Raji (cell line): ENCODE measurements around the gene GCNT3.

Experiments
- POLR2A ChIP-seq: IDR thresholded peaks from 2 replicates; pipeline ENCODE4 v1.6.1; 2011; ENCODE audit warnings: low read depth, low read length, control low read depth; ENCODE audit not compliant: insufficient read depth

The GCNT3 gene, protein sequence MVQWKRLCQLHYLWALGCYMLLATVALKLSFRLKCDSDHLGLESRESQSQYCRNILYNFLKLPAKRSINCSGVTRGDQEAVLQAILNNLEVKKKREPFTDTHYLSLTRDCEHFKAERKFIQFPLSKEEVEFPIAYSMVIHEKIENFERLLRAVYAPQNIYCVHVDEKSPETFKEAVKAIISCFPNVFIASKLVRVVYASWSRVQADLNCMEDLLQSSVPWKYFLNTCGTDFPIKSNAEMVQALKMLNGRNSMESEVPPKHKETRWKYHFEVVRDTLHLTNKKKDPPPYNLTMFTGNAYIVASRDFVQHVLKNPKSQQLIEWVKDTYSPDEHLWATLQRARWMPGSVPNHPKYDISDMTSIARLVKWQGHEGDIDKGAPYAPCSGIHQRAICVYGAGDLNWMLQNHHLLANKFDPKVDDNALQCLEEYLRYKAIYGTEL

DNA sequence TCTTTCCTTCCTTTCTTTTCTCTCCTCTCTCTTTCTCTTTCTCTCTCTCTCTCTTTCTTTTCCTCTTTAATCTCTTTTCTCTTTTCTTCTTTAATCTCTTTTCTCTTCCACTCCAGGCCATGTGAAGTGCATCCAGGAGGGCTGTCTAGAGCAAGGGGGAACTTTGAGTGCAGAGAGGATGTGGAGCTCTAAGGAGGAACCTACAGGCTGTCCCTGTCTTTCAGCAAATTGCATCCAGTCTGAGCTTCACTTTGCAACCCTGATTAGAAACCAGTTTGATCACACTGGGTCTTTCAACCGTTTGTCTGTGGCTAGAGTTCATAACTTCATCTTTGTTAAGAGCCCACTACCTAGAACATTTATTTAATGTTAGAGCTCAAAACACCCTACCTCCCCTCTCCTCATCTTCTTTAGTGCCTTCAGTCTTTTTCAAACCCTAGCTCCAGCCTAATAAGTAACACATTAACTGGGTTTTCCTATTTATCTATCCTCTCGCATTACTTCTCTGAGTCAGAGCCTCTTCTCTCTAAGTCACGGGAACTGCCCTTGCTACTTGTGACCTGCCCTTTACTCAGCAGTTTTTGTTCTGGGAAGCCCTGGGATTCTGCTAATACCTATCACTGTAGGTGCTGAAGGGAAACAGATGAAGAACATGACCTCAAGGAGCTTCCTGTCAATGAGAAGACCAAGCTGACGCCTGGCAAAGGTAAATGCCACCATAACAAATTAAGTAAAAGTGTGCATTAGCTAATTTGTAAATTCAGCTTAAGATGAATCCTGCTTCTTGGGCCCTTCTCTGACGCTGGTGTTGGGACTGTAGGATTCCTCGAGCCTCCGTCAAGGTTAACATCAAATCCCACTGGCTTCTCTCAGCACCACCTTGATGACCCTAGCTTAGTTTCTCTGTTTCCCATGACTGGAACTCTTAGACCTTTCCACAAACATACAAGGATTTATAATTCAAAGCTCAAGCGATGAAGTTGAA lies at the start of gene GCNT3:
TSS of gene GCNT3 (plus strand) at position 508 of the 985 bp plus-strand sequence. CDS start 6,456 bp downstream, outside the sequence.
- no peak for TF ChIP-seq POLR2A

- no peak for TF ChIP-seq POLR2A
Measured at GRCh38 chr15:59562448-59563186, 49.0 kb upstream of the GCNT3 start.

DNA sequence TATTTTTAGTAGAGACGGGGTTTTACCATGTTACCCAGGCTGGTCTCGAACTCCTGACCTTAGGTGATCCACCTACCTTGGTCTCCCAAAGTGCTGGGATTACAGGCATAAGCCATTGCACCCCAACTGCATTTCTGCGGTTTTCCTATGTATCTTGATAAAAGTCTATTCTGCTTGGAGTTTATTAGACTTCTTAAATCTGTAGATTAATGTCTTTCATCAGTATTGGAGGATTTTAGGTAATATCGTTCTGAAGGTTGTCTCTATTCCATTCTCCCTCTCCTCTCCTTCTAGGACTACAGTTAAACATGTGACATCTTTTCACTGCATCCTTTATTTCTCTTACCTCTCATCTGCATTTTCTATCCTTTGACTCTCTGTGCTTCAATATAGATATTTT lies 46.3 kb upstream of the GCNT3 start:
- no peak for TF ChIP-seq POLR2A

GRCh38 chr15:59567324-59567723 lies 44.3 kb upstream of the GCNT3 start:
- no peak for TF ChIP-seq POLR2A

- TF ChIP-seq POLR2A = no peak
Measured at GRCh38 chr15:59569477-59569876, 42.1 kb upstream of the GCNT3 start.

- no peak for TF ChIP-seq POLR2A
Measured at GRCh38 chr15:59570315-59570714, 41.3 kb upstream of the GCNT3 start.

GRCh38 chr15:59571606-59572005 lies 40.0 kb upstream of the GCNT3 start:
- TF ChIP-seq POLR2A = no peak

- no peak for TF ChIP-seq POLR2A
Measured at GRCh38 chr15:59583088-59583487, 28.5 kb upstream of the GCNT3 start.

GRCh38 chr15:59587085-59587826 lies 24.3 kb upstream of the GCNT3 start:
- TF ChIP-seq POLR2A = no peak

DNA sequence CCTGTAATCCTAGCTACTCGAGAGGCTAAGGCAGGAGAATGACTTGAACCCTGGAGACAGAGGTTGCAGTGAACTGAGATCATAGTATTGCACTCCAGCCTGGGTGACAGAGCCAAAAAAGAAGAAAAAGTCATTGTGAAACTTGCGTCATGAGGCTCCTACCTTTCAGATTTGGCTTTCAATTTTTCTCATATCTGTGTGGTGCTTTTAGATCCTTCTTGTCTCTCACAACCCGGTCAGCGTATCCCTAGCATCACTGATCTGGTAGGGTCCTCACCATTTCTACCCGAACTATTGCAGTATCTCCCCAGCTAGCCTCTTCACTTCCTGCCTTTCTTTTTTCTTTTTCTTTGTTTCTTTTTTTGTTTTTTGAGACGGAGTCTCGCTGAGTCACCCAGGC lies 21.6 kb upstream of the GCNT3 start:
- no peak for TF ChIP-seq POLR2A

DNA sequence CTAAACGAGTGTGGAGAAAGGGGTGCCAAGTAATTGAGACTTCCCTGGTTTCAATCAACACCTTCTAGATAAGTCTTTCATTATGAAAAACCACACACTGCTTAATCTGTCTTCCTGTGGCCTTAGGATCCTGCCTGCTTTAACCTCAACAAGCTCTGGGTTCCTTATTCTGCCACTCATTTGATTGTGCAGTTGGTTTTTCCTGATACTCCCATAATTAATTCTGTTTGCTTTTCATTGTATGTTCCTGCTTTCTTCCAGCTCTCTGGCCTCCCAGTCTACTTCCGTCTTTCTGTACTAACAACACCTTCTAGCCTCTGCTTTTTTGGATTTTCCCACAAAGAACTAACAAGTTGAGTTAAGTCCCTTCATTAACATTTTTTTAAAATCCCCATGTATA lies 20.2 kb upstream of the GCNT3 start:
- no peak for TF ChIP-seq POLR2A

GRCh38 chr15:59594493-59594942 lies 17.1 kb upstream of the GCNT3 start:
- no peak for TF ChIP-seq POLR2A

GRCh38 chr15:59594991-59595390 lies 16.6 kb upstream of the GCNT3 start:
- TF ChIP-seq POLR2A = no peak

GRCh38 chr15:59595434-59595915 lies 16.1 kb upstream of the GCNT3 start:
- TF ChIP-seq POLR2A = no peak
